ENCODE measurements around the gene SGO2.

SGO2 gene

GRCh38 chr2:200525882-200526651 is at the start of gene SGO2:
Gene SGO2 (plus strand): TSS chr2:200526207. CDS start chr2:200532976, 6,769 bp downstream.
- DNase-seq (ENCODE audit: insufficient read length, low spot score) (peak; percentile 91), FAIRE-seq (peak; percentile 98)

GRCh38 chr2:200476836-200477235 is 49.2 kb upstream of the SGO2 start:
- FAIRE-seq (no peak), DNase-seq (ENCODE audit: insufficient read length, low spot score) (no peak)

- no peak for FAIRE-seq
- DNase-seq (ENCODE audit: insufficient read length, low spot score) = no peak
These were observed 48.3 kb upstream of the SGO2 start for GRCh38 chr2:200477667-200478131.

GRCh38 chr2:200479692-200480265 is 46.2 kb upstream of the SGO2 start:
- no peak for FAIRE-seq
- peak; percentile 32 for DNase-seq (ENCODE audit: insufficient read length, low spot score)

- DNase-seq (ENCODE audit: insufficient read length, low spot score) (no peak), FAIRE-seq (no peak)
These were observed 43.8 kb upstream of the SGO2 start for GRCh38 chr2:200482194-200482593.

GRCh38 chr2:200483729-200484198 is 42.2 kb upstream of the SGO2 start:
- FAIRE-seq (no peak), DNase-seq (ENCODE audit: insufficient read length, low spot score) (peak; percentile 26)

- DNase-seq (ENCODE audit: insufficient read length, low spot score) (no peak), FAIRE-seq (no peak)
These were observed 41.1 kb upstream of the SGO2 start for GRCh38 chr2:200484934-200485333.

GRCh38 chr2:200486529-200486928 is 39.5 kb upstream of the SGO2 start:
- FAIRE-seq = no peak
- DNase-seq (ENCODE audit: insufficient read length, low spot score) = no peak

GRCh38 chr2:200488169-200488568 is 37.8 kb upstream of the SGO2 start:
- DNase-seq (ENCODE audit: insufficient read length, low spot score) = no peak
- FAIRE-seq = no peak

GRCh38 chr2:200490001-200490400 is 36.0 kb upstream of the SGO2 start:
- DNase-seq (ENCODE audit: insufficient read length, low spot score) (no peak), FAIRE-seq (no peak)

GRCh38 chr2:200492656-200493055 is 33.4 kb upstream of the SGO2 start:
- no peak for FAIRE-seq
- DNase-seq (ENCODE audit: insufficient read length, low spot score) = no peak

- DNase-seq (ENCODE audit: insufficient read length, low spot score) (no peak), FAIRE-seq (no peak)
These were observed 32.0 kb upstream of the SGO2 start for GRCh38 chr2:200494048-200494447.

GRCh38 chr2:200496696-200497095 is 29.3 kb upstream of the SGO2 start:
- no peak for DNase-seq (ENCODE audit: insufficient read length, low spot score)
- no peak for FAIRE-seq

GRCh38 chr2:200498402-200499162 is 27.4 kb upstream of the SGO2 start:
- DNase-seq (ENCODE audit: insufficient read length, low spot score) = no peak
- FAIRE-seq = no peak

- DNase-seq (ENCODE audit: insufficient read length, low spot score) (no peak), FAIRE-seq (no peak)
These were observed 23.8 kb upstream of the SGO2 start for GRCh38 chr2:200502196-200502595.

- FAIRE-seq (no peak), DNase-seq (ENCODE audit: insufficient read length, low spot score) (no peak)
These were observed 19.3 kb upstream of the SGO2 start for GRCh38 chr2:200506679-200507078.

- DNase-seq (ENCODE audit: insufficient read length, low spot score) (no peak), FAIRE-seq (no peak)
These were observed 18.8 kb upstream of the SGO2 start for GRCh38 chr2:200507179-200507578.

GRCh38 chr2:200509235-200509611 is 16.8 kb upstream of the SGO2 start:
- DNase-seq (ENCODE audit: insufficient read length, low spot score) = peak; percentile 32
- no peak for FAIRE-seq

- peak; percentile 90 for DNase-seq (ENCODE audit: insufficient read length, low spot score)
- FAIRE-seq = peak; percentile 88
These were observed 16.2 kb upstream of the SGO2 start, which contains the start of gene KCTD18 for GRCh38 chr2:200509612-200510433. Gene KCTD18 (minus strand): TSS chr2:200510068. CDS start chr2:200507016, 3,052 bp downstream.

GRCh38 chr2:200515155-200515554 is 10.9 kb upstream of the SGO2 start:
- FAIRE-seq = no peak
- no peak for DNase-seq (ENCODE audit: insufficient read length, low spot score)

Data from HTR-8/SVneo (cell line).